IMR-90 (cell line): ENCODE measurements around the gene AQP1. TPM values are rescaled to one million over a fixed set of nuclear protein-coding genes. Genes with fewer than 3 reads are reported as not detected.

Experiments used
- ATAC-seq: fragments of 200-7000 bp; cut with Tn5 transposase; 2 replicates; pipeline ENCODE4 v1.9.1; 2020; ENCODE audit warnings: low read depth, mild to moderate bottlenecking, moderate library complexity
- BruUV-seq: library from RNA; stranded (reverse); fragments of 400-500 nt; replicated peaks from 2 replicates; lab custom pipeline; 2021; lab: Mats Ljungman, UMichigan
- CTCF ChIA-PET: fragments of 300-600 bp; formaldehyde crosslinking; extraction: SDS; loops from one replicate; lab custom pipeline; 2021; ENCODE audit warnings: antibody characterized with exemption; lab: Yijun Ruan, JAX
- POLR2A ChIA-PET: fragments of 300-600 bp; sonication (Branson Sonifier 250); formaldehyde crosslinking; loops from one replicate; lab custom pipeline; 2022; ENCODE audit warnings: antibody characterized with exemption; ENCODE audit not compliant: unreplicated experiment; lab: Charles Lee
- DNase-seq: peaks from one replicate; pipeline ENCODE4 v3.0.0; 2013
- H2AFZ ChIP-seq: replicated peaks from 2 replicates; pipeline ENCODE3; 2013; ENCODE audit warnings: low read length, mild to moderate bottlenecking; ENCODE audit not compliant: poor library complexity
- H2AK5ac ChIP-seq: 2 replicates; pipeline ENCODE4 v1.6.1; 2013; ENCODE audit warnings: low read depth, low read length, inconsistent platforms
- H2AK9ac ChIP-seq: replicated peaks from 2 replicates; pipeline ENCODE3; 2013; ENCODE audit warnings: mild to moderate bottlenecking, low read depth, low read length, moderate library complexity; ENCODE audit not compliant: poor library complexity
- H2BK120ac ChIP-seq: 2 replicates; pipeline ENCODE4 v1.6.1; 2013; ENCODE audit warnings: low read depth, low read length, inconsistent platforms
- H2BK15ac ChIP-seq: 3 replicates; pipeline ENCODE4 v1.6.1; 2013; ENCODE audit warnings: low read depth, low read length, inconsistent platforms
- H2BK20ac ChIP-seq: 2 replicates; pipeline ENCODE4 v1.6.1; 2013; ENCODE audit warnings: low read depth, mild to moderate bottlenecking, inconsistent platforms, low read length, moderate library complexity
- H2BK5ac ChIP-seq: 2 replicates; pipeline ENCODE4 v1.6.1; 2013; ENCODE audit warnings: mild to moderate bottlenecking, low read depth, low read length, inconsistent platforms; ENCODE audit not compliant: poor library complexity, severe bottlenecking
- H3K14ac ChIP-seq: replicated peaks from 2 replicates; pipeline ENCODE4 v1.6.1; 2013; ENCODE audit warnings: low read depth, low read length, inconsistent platforms
- H3K18ac ChIP-seq: 2 replicates; pipeline ENCODE4 v1.6.1; 2013; ENCODE audit warnings: low read depth, low read length, control low read depth
- H3K23ac ChIP-seq: 2 replicates; pipeline ENCODE4 v1.6.1; 2013; ENCODE audit warnings: low read depth, low read length, inconsistent platforms
- H3K27ac ChIP-seq: 2 replicates; pipeline ENCODE4 v1.5.1; 2013; ENCODE audit warnings: mild to moderate bottlenecking, control low read depth, low read length; ENCODE audit not compliant: insufficient read depth
- H3K27me3 ChIP-seq: 2 replicates; pipeline ENCODE4 v1.6.1; 2013; ENCODE audit warnings: low read length; ENCODE audit not compliant: control insufficient read depth, insufficient read depth
- H3K36me3 ChIP-seq: 2 replicates; pipeline ENCODE4 v1.6.1; 2013; ENCODE audit warnings: low read length, mixed read lengths; ENCODE audit not compliant: control insufficient read depth, insufficient read depth
- H3K4ac ChIP-seq: 2 replicates; pipeline ENCODE4 v1.6.1; 2013; ENCODE audit warnings: low read depth, low read length, inconsistent platforms
- H3K4me1 ChIP-seq: 2 replicates; pipeline ENCODE4 v1.6.1; 2013; ENCODE audit warnings: low read length, mixed read lengths; ENCODE audit not compliant: control insufficient read depth, insufficient read depth
- H3K4me2 ChIP-seq: 2 replicates; pipeline ENCODE4 v1.6.1; 2013; ENCODE audit warnings: low read depth, mild to moderate bottlenecking, control low read depth, low read length, moderate library complexity
- H3K4me3 ChIP-seq: 2 replicates; pipeline ENCODE4 v1.5.1; 2013; ENCODE audit warnings: low read depth, mild to moderate bottlenecking, control low read depth, low read length, moderate library complexity; ENCODE audit not compliant: insufficient read depth
- H3K56ac ChIP-seq: 2 replicates; pipeline ENCODE4 v1.6.1; 2013; ENCODE audit warnings: low read length, inconsistent platforms; ENCODE audit not compliant: insufficient read depth; ENCODE audit errors: extremely low read depth
- H3K79me1 ChIP-seq, 2 experiments: 2 replicates each; pipeline ENCODE4 v1.6.1; 2013; ENCODE audit warnings: low read length in 2 of 2, inconsistent platforms in 1 of 2, low read depth in 1 of 2
- H3K9ac ChIP-seq: 2 replicates; pipeline ENCODE4 v1.6.1; 2013; ENCODE audit warnings: low read depth, low read length, control low read depth
- H3K9me1 ChIP-seq: 2 replicates; pipeline ENCODE4 v1.6.1; 2013; ENCODE audit warnings: low read length, inconsistent platforms; ENCODE audit not compliant: insufficient read depth
- H3K9me3 ChIP-seq: 2 replicates; pipeline ENCODE4 v1.6.1; 2013; ENCODE audit warnings: low read length; ENCODE audit not compliant: control insufficient read depth, insufficient read depth
- H4K20me1 ChIP-seq: 2 replicates; pipeline ENCODE4 v1.6.1; 2013; ENCODE audit warnings: low read length, inconsistent platforms; ENCODE audit not compliant: insufficient read depth
- H4K5ac ChIP-seq: 2 replicates; pipeline ENCODE4 v1.6.1; 2013; ENCODE audit warnings: mild to moderate bottlenecking, low read depth, low read length, control low read depth
- H4K8ac ChIP-seq, 2 experiments: 2 replicates each; pipeline ENCODE4 v1.6.1; 2013; ENCODE audit warnings: low read depth in 2 of 2, low read length in 2 of 2, control low read depth in 1 of 2, inconsistent platforms in 1 of 2
- H4K91ac ChIP-seq: 2 replicates; pipeline ENCODE4 v1.6.1; 2013; ENCODE audit warnings: low read depth, low read length, inconsistent platforms; ENCODE audit not compliant: insufficient read depth
- FOS ChIP-seq: fragments of 150-350 bp; IDR thresholded peaks from 2 replicates; pipeline ENCODE4 v1.6.1; 2016; ENCODE audit warnings: low read depth, low read length
- MAZ ChIP-seq: IDR thresholded peaks from 2 replicates; pipeline ENCODE4 v1.6.1; 2012; ENCODE audit warnings: low read depth, mild to moderate bottlenecking, low read length, improper control_type of control experiment, moderate library complexity, borderline replicate concordance
- WGBS, 2 experiments: methylation state at CpG; one replicate each; pipeline versions ENCODE4 v1.1.5 to v1.1.7; 2013; ENCODE audit warnings: missing lambda C conversion rate in 2 of 2; ENCODE audit not compliant: insufficient read length in 1 of 2; ENCODE audit errors: extremely low coverage in 2 of 2; 5-methylcytosine and 5-hydroxymethylcytosine counted together
- dilution Hi-C: fragments of 300-500 bp; cut with HindIII; formaldehyde crosslinking; loops from one replicate; pipeline ENCODE4 v1.14.3; 2018; ENCODE audit warnings: low sequenced_read_pairs; ENCODE audit not compliant: unreplicated experiment
- in situ Hi-C: fragments of 300-500 bp; cut with MboI; formaldehyde crosslinking; loops from 3 replicates; pipeline ENCODE4 v1.14.3; 2019; ENCODE audit warnings: low sequenced_read_pairs, inconsistent platforms, mixed read lengths
- intact Hi-C: fragments of 100-400 bp; cut with micrococcal nuclease; formaldehyde crosslinking; loops from 2 replicates; pipeline ENCODE4 v1.10.0; 2022
- polyA plus RNA-seq, 3 experiments: library from polyadenylated mRNA; depleted of rRNA; stranded (reverse); fragments of >200 nt; gene quantifications; 2 replicates each; pipeline ENCODE4 v1.2.3, GENCODE V29; 2012; ENCODE audit warnings: low replicate concordance in 1 of 3
- total RNA-seq: library from RNA; depleted of rRNA; stranded (reverse); fragments of >200 nt; gene quantifications from 2 replicates; pipeline ENCODE4 v1.2.3, GENCODE V29; 2012
- TF ChIP-seq, protein P1 (sequence below): conservative IDR thresholded peaks from 2 replicates; pipeline ENCODE4 v1.5.1; 2012; ENCODE audit warnings: mild to moderate bottlenecking, low read depth, low read length, improper control_type of control experiment

AQP1 gene
- total and polyA plus RNA-seq, 2 of the 4 experiments (the other 2 are of a cell fraction), result 0.18 to 0.39 TPM

DNA sequence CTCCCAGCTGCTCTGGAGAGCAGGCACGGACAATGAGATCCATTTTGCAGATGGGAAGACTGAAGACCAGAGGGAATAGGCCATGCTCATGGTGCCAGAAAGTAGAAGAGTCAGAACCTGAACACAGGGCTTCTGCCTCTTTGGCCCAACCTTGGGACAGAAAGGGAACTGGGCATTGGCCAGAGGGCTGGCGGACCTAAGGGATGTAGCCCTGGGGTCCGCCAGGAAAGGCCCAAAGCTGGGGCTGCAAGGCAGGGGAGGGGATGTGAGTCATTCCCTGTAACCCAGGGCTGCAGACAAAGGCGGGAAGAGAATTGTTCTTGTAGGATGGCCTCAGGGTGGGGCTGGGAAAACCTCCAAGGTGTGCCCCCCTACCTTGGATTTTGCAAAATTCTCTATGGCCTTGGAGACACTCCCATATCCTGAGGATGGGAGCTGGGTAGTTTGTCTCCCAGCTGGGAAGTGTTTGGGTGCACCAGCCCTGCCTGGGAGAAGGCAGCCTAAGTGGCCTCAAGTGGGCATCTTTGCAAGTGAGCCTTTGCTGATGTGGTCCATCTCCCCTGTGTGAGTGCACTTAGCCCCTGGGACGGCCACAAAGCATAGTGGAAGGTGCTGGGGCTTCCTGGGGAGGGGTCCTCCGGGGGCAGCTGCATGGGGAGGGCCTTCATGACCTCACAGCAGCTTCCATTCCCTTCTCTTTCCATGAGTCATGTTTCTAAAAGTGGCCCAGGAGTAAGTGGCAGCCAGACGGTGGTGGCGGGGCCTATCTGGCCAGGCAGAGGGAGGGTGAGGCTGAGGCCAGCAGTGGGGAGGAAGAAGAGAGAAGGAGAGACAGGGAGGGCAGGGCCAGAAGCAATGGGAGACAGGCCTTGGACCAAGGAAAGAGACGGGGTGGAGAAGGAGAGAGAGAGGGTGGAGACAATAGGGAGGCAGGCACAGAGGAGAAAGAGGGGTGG, 9.2 kb downstream of the AQP1 start:
- dilution Hi-C loops, result no loop called here
- Histone ChIP-seq H3K27ac (no peak overlapping the region), H3K4me1 (peaks cover 10% of the 10 kb centered on the region), H3K9me1 (peaks cover 9% of the 10 kb centered on the region; the same call in 1 of the 2 replicates), H2BK5ac (no peak overlapping the region), H3K79me1 (no peaks in the 10 kb centered on the region), H3K4me3 (no peak overlapping the region), H3K4me2 (no peak overlapping the region), H3K14ac (peak overlapping the region; percentile 10), H3K9ac (no peak overlapping the region), H4K5ac (peak overlapping the region; percentile 1; the same call in 1 of the 2 replicates), H2AFZ (peak overlapping the region; percentile 77), H4K8ac (peak overlapping the region in 1 of 2 experiments; percentile 23; a peak in 1 of 4 replicates), H4K20me1 (no peaks in the 10 kb centered on the region), H2BK20ac (0 out of 2 replicates have a peak overlapping the region, but pooled peaks have one; percentile 13), H3K27me3 (no peaks in the 10 kb centered on the region), H2BK15ac (0 out of 3 replicates have a peak overlapping the region, but pooled peaks have one; percentile 14), H4K91ac (peak overlapping the region; percentile 43; the same call in 1 of the 2 replicates), H3K36me3 (no peaks in the 10 kb centered on the region), H2AK9ac (no peak overlapping the region), H2AK5ac (no peak overlapping the region; the same call in 1 of the 2 replicates), H3K56ac (no peak overlapping the region), H3K18ac (peak overlapping the region; percentile 7; the same call in 1 of the 2 replicates), H3K4ac (peak overlapping the region; percentile 20; the same call in 1 of the 2 replicates), H3K9me3 (no peaks in the 10 kb centered on the region), H2BK120ac (peak overlapping the region; percentile 28; the same call in 1 of the 2 replicates), H3K23ac (no peak overlapping the region)
- DNase-seq (peak; percentile 49), ATAC-seq (peak; percentile 83)
- ChIA-PET CTCF (interaction anchor here (2.3 kb wide), 1 partner anchor 18 kb away, joined by 9 read pairs; no protein-coding TSS in a partner anchor), POLR2A (no interaction called here)
- intact Hi-C loops, result no loop called here
- TF ChIP-seq FOS (0 out of 2 replicates have a peak, but pooled peaks have one; percentile 6), MAZ (peak; percentile 38; the same call in 1 of the 2 replicates)
- TF ChIP-seq, protein P1, sequence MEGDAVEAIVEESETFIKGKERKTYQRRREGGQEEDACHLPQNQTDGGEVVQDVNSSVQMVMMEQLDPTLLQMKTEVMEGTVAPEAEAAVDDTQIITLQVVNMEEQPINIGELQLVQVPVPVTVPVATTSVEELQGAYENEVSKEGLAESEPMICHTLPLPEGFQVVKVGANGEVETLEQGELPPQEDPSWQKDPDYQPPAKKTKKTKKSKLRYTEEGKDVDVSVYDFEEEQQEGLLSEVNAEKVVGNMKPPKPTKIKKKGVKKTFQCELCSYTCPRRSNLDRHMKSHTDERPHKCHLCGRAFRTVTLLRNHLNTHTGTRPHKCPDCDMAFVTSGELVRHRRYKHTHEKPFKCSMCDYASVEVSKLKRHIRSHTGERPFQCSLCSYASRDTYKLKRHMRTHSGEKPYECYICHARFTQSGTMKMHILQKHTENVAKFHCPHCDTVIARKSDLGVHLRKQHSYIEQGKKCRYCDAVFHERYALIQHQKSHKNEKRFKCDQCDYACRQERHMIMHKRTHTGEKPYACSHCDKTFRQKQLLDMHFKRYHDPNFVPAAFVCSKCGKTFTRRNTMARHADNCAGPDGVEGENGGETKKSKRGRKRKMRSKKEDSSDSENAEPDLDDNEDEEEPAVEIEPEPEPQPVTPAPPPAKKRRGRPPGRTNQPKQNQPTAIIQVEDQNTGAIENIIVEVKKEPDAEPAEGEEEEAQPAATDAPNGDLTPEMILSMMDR, result no peak
- BruUV-seq, result no TSS peak
- WGBS, 2 experiments, result 72% methylated on average over 3 of the region's 9 CpGs; no CpG with 5 or more reads in 1 of the 2 experiments
- in situ Hi-C loops, result no loop called here
